ENCODE data around the gene SAMD4A. TPM values are rescaled to one million over a fixed set of nuclear protein-coding genes. Genes with fewer than 3 reads are reported as not detected.

The SAMD4A gene
- total and polyA plus RNA-seq, 2 experiments from 2014 or later, result 7.2 to 33.0 TPM

GRCh38 chr14:54698966-54699530 lies 132.1 kb downstream of the SAMD4A start:
- WGBS, 2 experiments (ENCODE audit: low coverage in 1 of 2, low lambda C conversion rate in 2 of 2, missing lambda C conversion rate in 2 of 2), result 88 to 90% methylated on average over 1 of the region's 1 CpG
- 0 out of 2 replicates have a peak overlapping the region, but pooled peaks have one; percentile 10 for H3K27ac ChIP-seq

DNA sequence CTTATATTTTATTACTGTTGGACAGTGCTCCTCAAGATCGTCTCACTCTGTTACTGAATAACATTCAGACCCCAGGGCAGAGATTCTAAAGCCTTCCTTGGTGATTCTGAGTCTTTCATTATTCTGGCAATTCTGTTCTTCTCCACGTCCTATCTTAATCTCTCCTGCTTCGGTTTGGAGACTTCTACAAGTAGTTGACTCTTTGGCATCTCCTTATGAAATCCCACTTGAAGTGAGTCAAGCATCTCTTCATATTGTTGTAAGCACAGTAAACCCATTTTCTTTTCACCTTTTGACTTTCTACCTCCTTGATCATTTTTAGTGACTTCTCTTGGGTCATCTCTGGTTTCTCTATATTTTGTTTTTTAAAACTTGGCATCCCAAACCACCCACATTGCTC lies 132.8 kb downstream of the SAMD4A start:
- 0 out of 2 replicates have a peak, but pooled peaks cover 2% of the 10 kb centered on the region for H4K20me1 ChIP-seq (ENCODE audit: insufficient read depth)
- TF ChIP-seq EZH2phosphoT487 (IDR thresholded peaks at IDR 0.05; ENCODE audit: insufficient read depth, low read depth), result no peak
- TF ChIP-seq EZH2 (IDR thresholded peaks at IDR 0.05; ENCODE audit: insufficient read depth, poor library complexity, severe bottlenecking), result no peak
- H2AFZ ChIP-seq, result no peak overlapping the region
- in situ Hi-C loops (cut with MboI), result no loop called here
- H3K9me2 ChIP-seq (ENCODE audit: insufficient read depth), result no peaks in the 10 kb centered on the region
- H3K27me3 ChIP-seq (replicated peaks; ENCODE audit: insufficient read depth), result no peaks in the 10 kb centered on the region
- peaks cover 14% of the 10 kb centered on the region for H3K4me1 ChIP-seq (ENCODE audit: insufficient read depth)
- WGBS, 2 experiments (ENCODE audit: low coverage in 1 of 2, low lambda C conversion rate in 2 of 2, missing lambda C conversion rate in 2 of 2), result 34 to 41% methylated on average over 3 of the region's 3 CpGs
- peaks cover 84% of the 10 kb centered on the region for H3K79me2 ChIP-seq (ENCODE audit: insufficient read depth)
- H3K36me3 ChIP-seq (ENCODE audit: low read depth), result no peaks in the 10 kb centered on the region
- no peak overlapping the region for H3K27ac ChIP-seq
- DNase-seq, result no peak
- H3K4me3 ChIP-seq, result no peak overlapping the region
- H3K9ac ChIP-seq, result no peak overlapping the region
- H3K9me3 ChIP-seq (ENCODE audit: low read depth), result no peaks in the 10 kb centered on the region
- 0 out of 2 replicates have a peak, but pooled peaks cover 4% of the 10 kb centered on the region for H3F3A ChIP-seq (ENCODE audit: insufficient read depth)
- no peak overlapping the region for H3K4me2 ChIP-seq (ENCODE audit: unreplicated experiment)

More at GRCh38 chr14:54698966-54699530, 132.1 kb downstream of the SAMD4A start:
- Histone ChIP-seq H3K27me3 (replicated peaks; ENCODE audit: insufficient read depth) (no peaks in the 10 kb centered on the region), H4K20me1 (ENCODE audit: insufficient read depth) (no peaks in the 10 kb centered on the region), H3F3A (ENCODE audit: insufficient read depth) (0 out of 2 replicates have a peak, but pooled peaks cover 4% of the 10 kb centered on the region), H3K9ac (no peak overlapping the region), H3K9me3 (ENCODE audit: low read depth) (no peaks in the 10 kb centered on the region), H3K36me3 (ENCODE audit: low read depth) (no peaks in the 10 kb centered on the region), H2AFZ (no peak overlapping the region), H3K4me1 (ENCODE audit: insufficient read depth) (peaks cover 14% of the 10 kb centered on the region), H3K9me2 (ENCODE audit: insufficient read depth) (no peaks in the 10 kb centered on the region), H3K4me2 (ENCODE audit: unreplicated experiment) (no peak overlapping the region), H3K4me3 (no peak overlapping the region), H3K79me2 (ENCODE audit: insufficient read depth) (peaks cover 84% of the 10 kb centered on the region)
- DNase-seq, result peak; percentile 70
- TF ChIP-seq EZH2phosphoT487 (IDR thresholded peaks at IDR 0.05; ENCODE audit: insufficient read depth, low read depth), result no peak
- no peak for TF ChIP-seq EZH2 (IDR thresholded peaks at IDR 0.05; ENCODE audit: insufficient read depth, poor library complexity, severe bottlenecking)
- in situ Hi-C loops (cut with MboI), result no loop called here

DNA sequence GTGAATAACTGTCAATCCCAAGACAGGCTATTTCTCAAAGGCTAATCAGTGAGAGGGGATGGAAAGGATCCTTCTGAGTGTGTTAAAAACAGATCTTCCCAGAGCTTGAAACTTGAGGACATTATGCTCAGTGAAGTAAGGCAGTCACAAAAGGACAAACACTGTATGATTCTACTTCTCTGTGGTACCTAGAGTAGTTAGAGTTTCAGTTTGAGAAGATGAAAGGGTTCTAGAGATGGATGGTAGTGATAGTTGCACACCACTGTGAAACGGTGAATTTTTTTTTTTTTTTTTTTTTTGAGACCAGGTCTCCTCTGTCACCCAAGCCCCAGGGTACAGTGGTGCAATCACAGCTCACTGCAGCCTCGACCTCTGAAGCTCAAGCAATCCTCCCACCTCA lies 133.8 kb downstream of the SAMD4A start:
- H3K4me3 ChIP-seq, result no peak overlapping the region
- 80 to 83% methylated on average over 2 of the region's 2 CpGs for WGBS, 2 experiments (ENCODE audit: low coverage in 1 of 2, low lambda C conversion rate in 2 of 2, missing lambda C conversion rate in 2 of 2)
- 0 out of 2 replicates have a peak, but pooled peaks cover 4% of the 10 kb centered on the region for H3F3A ChIP-seq (ENCODE audit: insufficient read depth)
- H3K9me2 ChIP-seq (ENCODE audit: insufficient read depth), result no peaks in the 10 kb centered on the region
- 0 out of 2 replicates have a peak, but pooled peaks cover 3% of the 10 kb centered on the region for H4K20me1 ChIP-seq (ENCODE audit: insufficient read depth)
- peaks cover 14% of the 10 kb centered on the region for H3K4me1 ChIP-seq (ENCODE audit: insufficient read depth)
- peaks cover 85% of the 10 kb centered on the region for H3K79me2 ChIP-seq (ENCODE audit: insufficient read depth)
- in situ Hi-C loops (cut with MboI), result no loop called here
- no peak overlapping the region for H3K4me2 ChIP-seq (ENCODE audit: unreplicated experiment)
- H3K27me3 ChIP-seq (replicated peaks; ENCODE audit: insufficient read depth), result no peaks in the 10 kb centered on the region
- H2AFZ ChIP-seq, result no peak overlapping the region
- H3K9me3 ChIP-seq (ENCODE audit: low read depth), result no peaks in the 10 kb centered on the region
- no peak for TF ChIP-seq EZH2 (IDR thresholded peaks at IDR 0.05; ENCODE audit: insufficient read depth, poor library complexity, severe bottlenecking)
- TF ChIP-seq EZH2phosphoT487 (IDR thresholded peaks at IDR 0.05; ENCODE audit: insufficient read depth, low read depth), result no peak
- H3K9ac ChIP-seq, result no peak overlapping the region
- no peaks in the 10 kb centered on the region for H3K36me3 ChIP-seq (ENCODE audit: low read depth)
- DNase-seq, result no peak
- no peak overlapping the region for H3K27ac ChIP-seq

DNA sequence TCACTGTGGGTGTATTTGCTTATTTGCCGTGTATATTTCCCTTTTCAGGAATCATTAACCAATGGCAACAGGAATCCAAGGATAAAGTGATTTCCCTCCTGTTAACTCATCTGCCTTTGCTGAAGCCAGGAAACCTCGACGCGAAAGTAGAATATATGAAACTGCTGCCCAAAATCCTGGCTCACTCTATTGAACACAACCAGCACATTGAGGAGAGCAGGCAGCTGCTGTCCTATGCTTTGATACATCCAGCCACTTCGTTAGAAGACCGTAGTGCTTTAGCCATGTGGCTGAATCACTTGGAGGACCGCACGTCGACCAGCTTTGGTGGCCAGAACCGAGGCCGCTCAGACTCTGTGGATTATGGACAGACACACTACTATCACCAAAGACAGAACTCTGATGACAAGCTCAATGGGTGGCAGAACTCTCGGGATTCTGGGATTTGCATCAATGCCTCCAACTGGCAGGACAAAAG lies 135.1 kb downstream of the SAMD4A start:
- in situ Hi-C loops (cut with MboI), result no loop called here
- Histone ChIP-seq H3K9ac (no peak overlapping the region), H3K27ac (no peak overlapping the region), H3K4me3 (no peak overlapping the region), H4K20me1 (ENCODE audit: insufficient read depth) (0 out of 2 replicates have a peak, but pooled peaks cover 3% of the 10 kb centered on the region), H3K9me2 (ENCODE audit: insufficient read depth) (no peaks in the 10 kb centered on the region), H3K4me1 (ENCODE audit: insufficient read depth) (peaks cover 14% of the 10 kb centered on the region), H3F3A (ENCODE audit: insufficient read depth) (0 out of 2 replicates have a peak, but pooled peaks cover 4% of the 10 kb centered on the region), H3K36me3 (ENCODE audit: low read depth) (no peaks in the 10 kb centered on the region), H2AFZ (no peak overlapping the region), H3K9me3 (ENCODE audit: low read depth) (no peaks in the 10 kb centered on the region), H3K4me2 (ENCODE audit: unreplicated experiment) (no peak overlapping the region), H3K79me2 (ENCODE audit: insufficient read depth) (peaks cover 86% of the 10 kb centered on the region), H3K27me3 (replicated peaks; ENCODE audit: insufficient read depth) (no peaks in the 10 kb centered on the region)
- 89 to 91% methylated on average over 12 of the region's 12 CpGs for WGBS, 2 experiments (ENCODE audit: low coverage in 1 of 2, low lambda C conversion rate in 2 of 2, missing lambda C conversion rate in 2 of 2)
- no peak for DNase-seq
- no peak for TF ChIP-seq EZH2phosphoT487 (IDR thresholded peaks at IDR 0.05; ENCODE audit: insufficient read depth, low read depth)
- TF ChIP-seq EZH2 (IDR thresholded peaks at IDR 0.05; ENCODE audit: insufficient read depth, poor library complexity, severe bottlenecking), result no peak
